ENCODE results near the gene RAB3B. TPM values are rescaled to one million over a fixed set of nuclear protein-coding genes. Genes with fewer than 3 reads are reported as not detected.
A peak's percentile ranks its signal among the peaks of the same experiment; 100 is the strongest.

The RAB3B gene
- total RNA-seq, 2 experiments from 2014 or later, result 0.11 to 0.13 TPM

GRCh38 chr1:51915951-51916350 lies 74.5 kb downstream of the RAB3B start:
- ChIA-PET POLR2A (no interaction called here), CTCF (no interaction called here)
- intact Hi-C loops (cut with micrococcal nuclease), result no loop called here
- TF ChIP-seq CTCF (IDR thresholded peaks at IDR 0.05), result no peak
- Mint-ChIP-seq H3K4me1 (ENCODE audit: low read depth) (no peaks in the 10 kb centered on the region), H3K9me3 (no peaks in the 10 kb centered on the region), H3K27me3 (peaks cover 8% of the 10 kb centered on the region), H3K36me3 (ENCODE audit: low read depth) (no peaks in the 10 kb centered on the region), H3K4me3 (no peak overlapping the region), H3K27ac (no peak overlapping the region)
- ATAC-seq (no peak), DNase-seq (no peak)

- POLR2A ChIA-PET, result interaction anchor here (1.0 kb wide), 1 partner anchor 11 kb away, joined by 3 read pairs; no protein-coding TSS in a partner anchor
- no peak for TF ChIP-seq CTCF (IDR thresholded peaks at IDR 0.05)
- Mint-ChIP-seq H3K27ac (no peak overlapping the region), H3K4me1 (ENCODE audit: low read depth) (no peaks in the 10 kb centered on the region), H3K27me3 (no peaks in the 10 kb centered on the region), H3K36me3 (ENCODE audit: low read depth) (no peaks in the 10 kb centered on the region), H3K4me3 (no peak overlapping the region), H3K9me3 (no peaks in the 10 kb centered on the region)
- DNase-seq (no peak), ATAC-seq (no peak)
- CTCF ChIA-PET, result interaction anchor here (1.7 kb wide), 1 partner anchor 16 kb away, joined by 8 read pairs; no protein-coding TSS in a partner anchor
- intact Hi-C loops (cut with micrococcal nuclease), result no loop called here
These were observed 77.6 kb downstream of the RAB3B start for GRCh38 chr1:51912881-51913280.

- TF ChIP-seq CTCF (IDR thresholded peaks at IDR 0.05), result no peak
- DNase-seq, result no peak
- Mint-ChIP-seq H3K27me3 (no peaks in the 10 kb centered on the region), H3K4me1 (ENCODE audit: low read depth) (peaks cover 4% of the 10 kb centered on the region), H3K9me3 (no peaks in the 10 kb centered on the region), H3K4me3 (no peak overlapping the region), H3K36me3 (ENCODE audit: low read depth) (no peaks in the 10 kb centered on the region), H3K27ac (no peak overlapping the region)
- ChIA-PET CTCF (interaction anchor here (1.0 to 2.9 kb wide), 2 partner anchors 13 to 15 kb away, joined by 3 to 13 read pairs; no protein-coding TSS in a partner anchor), POLR2A (no interaction called here)
- intact Hi-C loops (cut with micrococcal nuclease), result no loop called here
- ATAC-seq, result no peak
These were observed 80.1 kb downstream of the RAB3B start for GRCh38 chr1:51910221-51911000.

GRCh38 chr1:51908499-51908898 lies 82.0 kb downstream of the RAB3B start:
- Mint-ChIP-seq H3K4me3 (no peak overlapping the region), H3K36me3 (ENCODE audit: low read depth) (no peaks in the 10 kb centered on the region), H3K27ac (no peak overlapping the region), H3K9me3 (no peaks in the 10 kb centered on the region), H3K4me1 (ENCODE audit: low read depth) (peaks cover 4% of the 10 kb centered on the region), H3K27me3 (peaks cover under 1% of the 10 kb centered on the region)
- intact Hi-C loops (cut with micrococcal nuclease), result no loop called here
- TF ChIP-seq CTCF (IDR thresholded peaks at IDR 0.05), result no peak
- ATAC-seq (no peak), DNase-seq (no peak)
- POLR2A ChIA-PET, result no interaction called here
- CTCF ChIA-PET, result no interaction called here

GRCh38 chr1:51907079-51907702 lies 83.3 kb downstream of the RAB3B start:
- no peak overlapping the region for H3K27ac Mint-ChIP-seq
- peak; percentile 20 for ATAC-seq
- no peaks in the 10 kb centered on the region for H3K36me3 Mint-ChIP-seq (ENCODE audit: low read depth)
- ChIA-PET POLR2A (no interaction called here), CTCF (interaction anchor here (3.3 kb wide), 1 partner anchor 10 kb away, joined by 13 read pairs; no protein-coding TSS in a partner anchor)
- no peaks in the 10 kb centered on the region for H3K9me3 Mint-ChIP-seq
- intact Hi-C loops (cut with micrococcal nuclease), result no loop called here
- peaks cover 4% of the 10 kb centered on the region for H3K4me1 Mint-ChIP-seq (ENCODE audit: low read depth)
- DNase-seq, result no peak
- TF ChIP-seq CTCF (IDR thresholded peaks at IDR 0.05), result no peak
- H3K4me3 Mint-ChIP-seq, result no peak overlapping the region
- peaks cover 2% of the 10 kb centered on the region for H3K27me3 Mint-ChIP-seq
